PFSK-1 (cell line): ENCODE measurements around the gene SVOPL.

Experiments used
- FOXP2 ChIP-seq: optimal IDR thresholded peaks from 2 replicates; pipeline ENCODE3; 2011; ENCODE audit warnings: borderline replicate concordance, control low read depth, inconsistent platforms; ENCODE audit not compliant: insufficient read depth; ENCODE audit errors: extremely low read length, extremely low read depth
- POLR2AphosphoS5 ChIP-seq: IDR thresholded peaks from 2 replicates; pipeline ENCODE4 v1.6.1; 2012; ENCODE audit warnings: low read depth, mild to moderate bottlenecking, control low read depth, low read length, moderate library complexity
- SIN3A ChIP-seq: IDR thresholded peaks from 2 replicates; pipeline ENCODE4 v1.6.1; 2012; ENCODE audit warnings: mild to moderate bottlenecking, low read length, moderate library complexity, borderline replicate concordance; ENCODE audit not compliant: insufficient read depth
- TAF1 ChIP-seq: IDR thresholded peaks from 2 replicates; pipeline ENCODE4 v1.6.1; 2012; ENCODE audit warnings: low read length, control low read depth, borderline replicate concordance; ENCODE audit not compliant: insufficient read depth
- TF ChIP-seq, protein P1 (sequence below), 2 experiments: IDR thresholded peaks; 2 replicates each; pipeline versions ENCODE4 v1.6.1 to v1.8.0; 2011 to 2012; ENCODE audit warnings: low read depth in 2 of 2, low read length in 2 of 2, control low read depth in 1 of 2, inconsistent platforms in 1 of 2, mild to moderate bottlenecking in 1 of 2, moderate library complexity in 1 of 2; ENCODE audit not compliant: insufficient read depth in 1 of 2

SVOPL gene

GRCh38 chr7:138632826-138633602, 68.1 kb downstream of the SVOPL start:
- TF ChIP-seq, protein P1, sequence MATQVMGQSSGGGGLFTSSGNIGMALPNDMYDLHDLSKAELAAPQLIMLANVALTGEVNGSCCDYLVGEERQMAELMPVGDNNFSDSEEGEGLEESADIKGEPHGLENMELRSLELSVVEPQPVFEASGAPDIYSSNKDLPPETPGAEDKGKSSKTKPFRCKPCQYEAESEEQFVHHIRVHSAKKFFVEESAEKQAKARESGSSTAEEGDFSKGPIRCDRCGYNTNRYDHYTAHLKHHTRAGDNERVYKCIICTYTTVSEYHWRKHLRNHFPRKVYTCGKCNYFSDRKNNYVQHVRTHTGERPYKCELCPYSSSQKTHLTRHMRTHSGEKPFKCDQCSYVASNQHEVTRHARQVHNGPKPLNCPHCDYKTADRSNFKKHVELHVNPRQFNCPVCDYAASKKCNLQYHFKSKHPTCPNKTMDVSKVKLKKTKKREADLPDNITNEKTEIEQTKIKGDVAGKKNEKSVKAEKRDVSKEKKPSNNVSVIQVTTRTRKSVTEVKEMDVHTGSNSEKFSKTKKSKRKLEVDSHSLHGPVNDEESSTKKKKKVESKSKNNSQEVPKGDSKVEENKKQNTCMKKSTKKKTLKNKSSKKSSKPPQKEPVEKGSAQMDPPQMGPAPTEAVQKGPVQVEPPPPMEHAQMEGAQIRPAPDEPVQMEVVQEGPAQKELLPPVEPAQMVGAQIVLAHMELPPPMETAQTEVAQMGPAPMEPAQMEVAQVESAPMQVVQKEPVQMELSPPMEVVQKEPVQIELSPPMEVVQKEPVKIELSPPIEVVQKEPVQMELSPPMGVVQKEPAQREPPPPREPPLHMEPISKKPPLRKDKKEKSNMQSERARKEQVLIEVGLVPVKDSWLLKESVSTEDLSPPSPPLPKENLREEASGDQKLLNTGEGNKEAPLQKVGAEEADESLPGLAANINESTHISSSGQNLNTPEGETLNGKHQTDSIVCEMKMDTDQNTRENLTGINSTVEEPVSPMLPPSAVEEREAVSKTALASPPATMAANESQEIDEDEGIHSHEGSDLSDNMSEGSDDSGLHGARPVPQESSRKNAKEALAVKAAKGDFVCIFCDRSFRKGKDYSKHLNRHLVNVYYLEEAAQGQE (IDR thresholded peaks at IDR 0.05; ENCODE audit: insufficient read depth in 1 of 2, low read depth in 2 of 2, low read length in 2 of 2) = no peak
- TF ChIP-seq POLR2AphosphoS5 (no peak), FOXP2 (no peak), SIN3A (no peak), TAF1 (no peak)

- TF ChIP-seq, protein P1 (IDR thresholded peaks at IDR 0.05; ENCODE audit: insufficient read depth in 1 of 2, low read depth in 2 of 2, low read length in 2 of 2) = no peak
Observed at GRCh38 chr7:138632384-138632783, 68.8 kb downstream of the SVOPL start.

DNA sequence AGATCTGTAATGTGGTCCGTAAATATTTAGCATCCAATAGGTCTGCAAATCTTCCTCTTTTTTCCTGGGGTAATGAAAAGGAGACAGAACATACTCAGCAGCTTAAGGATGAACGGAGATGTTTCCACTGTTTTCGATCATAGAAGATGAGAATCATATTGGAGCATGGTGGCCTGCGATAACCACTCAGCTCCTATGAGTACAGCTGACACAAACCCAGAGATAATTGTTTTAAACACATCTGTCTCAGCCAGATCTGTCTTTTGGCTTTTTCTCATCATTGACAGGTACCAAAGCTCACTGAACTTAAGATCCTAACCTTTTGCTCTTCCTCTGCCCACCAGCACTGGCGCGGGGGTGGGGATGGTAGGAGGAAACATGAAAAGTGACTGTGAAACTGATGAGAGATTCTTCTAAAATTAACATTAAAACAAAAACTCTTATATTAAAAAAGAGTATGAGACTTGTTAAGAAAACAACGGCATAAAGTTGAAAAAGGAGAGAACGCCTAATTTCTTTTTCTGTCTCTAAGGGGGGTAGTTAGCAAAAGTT, 71.0 kb downstream of the SVOPL start:
- TF ChIP-seq TAF1 = no peak
- TF ChIP-seq SIN3A = no peak

- TF ChIP-seq, protein P1 (IDR thresholded peaks at IDR 0.05; ENCODE audit: insufficient read depth in 1 of 2, low read depth in 2 of 2, low read length in 2 of 2) = no peak
- TF ChIP-seq FOXP2 (no peak), POLR2AphosphoS5 (no peak), SIN3A (no peak), TAF1 (no peak)
Observed at GRCh38 chr7:138627361-138627760, 73.8 kb downstream of the SVOPL start.

DNA sequence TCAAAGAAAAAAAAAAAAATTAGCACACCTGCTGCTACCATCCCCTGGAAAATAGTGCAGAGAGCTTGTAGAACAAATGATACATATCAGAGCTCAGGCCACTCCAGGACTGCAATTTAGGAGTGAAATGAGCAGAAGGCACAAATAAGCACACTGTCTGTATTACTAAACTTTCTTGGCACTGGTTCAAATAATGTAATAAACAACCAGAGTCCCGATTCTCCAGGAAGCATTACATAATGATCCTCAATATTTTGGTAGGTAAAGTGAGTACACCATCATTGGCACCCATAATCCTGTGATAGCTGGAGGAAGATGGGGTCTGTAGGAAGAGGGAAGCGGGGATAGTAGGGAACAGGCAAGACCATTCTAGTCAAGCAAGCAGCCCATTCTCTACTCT, 74.3 kb downstream of the SVOPL start:
- no peak for TF ChIP-seq TAF1
- no peak for TF ChIP-seq FOXP2
- no peak for TF ChIP-seq SIN3A
- TF ChIP-seq, protein P1 (IDR thresholded peaks at IDR 0.05; ENCODE audit: insufficient read depth in 1 of 2, low read depth in 2 of 2, low read length in 2 of 2) = no peak
- TF ChIP-seq POLR2AphosphoS5 = no peak
